Activated CD8-positive, alpha-beta T cell treated with anti-CD3 and anti-CD28 coated beads for 36 hours (primary cell): ENCODE results near the gene EXOC4. TPM values are rescaled to one million over a fixed set of nuclear protein-coding genes. Genes with fewer than 3 reads are reported as not detected.

Experiments
- ATAC-seq: fragments of 200-7000 bp; cut with Tn5 transposase; one replicate; pipeline ENCODE4 v1.10.0; 2021; ENCODE audit warnings: mild to moderate bottlenecking, moderate library complexity
- CTCF ChIA-PET: fragments of 350-600 bp; sonication (Branson Sonifier 250); formaldehyde crosslinking; loops from one replicate; lab custom pipeline; 2021; ENCODE audit warnings: antibody characterized with exemption; lab: Charles Lee
- POLR2A ChIA-PET: fragments of 350-600 bp; sonication (Branson Sonifier 250); formaldehyde crosslinking; loops from one replicate; lab custom pipeline; 2021; ENCODE audit warnings: antibody characterized with exemption; lab: Charles Lee
- DNase-seq: peaks from one replicate; pipeline ENCODE4 v3.0.0-alpha.2; 2020
- H3K27ac Mint-ChIP-seq: one replicate; pipeline ENCODE4 v1.8.0; 2021; ENCODE audit warnings: mild to moderate bottlenecking, mixed read lengths
- H3K27me3 Mint-ChIP-seq: one replicate; pipeline ENCODE4 v1.8.0; 2021; ENCODE audit warnings: mixed read lengths
- H3K36me3 Mint-ChIP-seq: one replicate; pipeline ENCODE4 v1.8.0; 2021; ENCODE audit warnings: low read depth, mixed read lengths
- H3K4me1 Mint-ChIP-seq: one replicate; pipeline ENCODE4 v1.8.0; 2021; ENCODE audit warnings: low read depth, mixed read lengths
- H3K4me3 Mint-ChIP-seq: one replicate; pipeline ENCODE4 v1.8.0; 2021; ENCODE audit warnings: mild to moderate bottlenecking, moderate library complexity, mixed read lengths
- H3K9me3 Mint-ChIP-seq: one replicate; pipeline ENCODE4 v1.8.0; 2021; ENCODE audit warnings: mixed read lengths
- CTCF ChIP-seq: fragments of 200-600 bp; IDR thresholded peaks from one replicate; pipeline ENCODE4 v1.8.0; 2022; ENCODE audit warnings: antibody characterized with exemption, mild to moderate bottlenecking
- intact Hi-C: fragments of 100-400 bp; cut with micrococcal nuclease; formaldehyde crosslinking; loops from one replicate; pipeline ENCODE4 v1.10.0; 2022
- total RNA-seq, 2 experiments: library from RNA; stranded (reverse); gene quantifications; one replicate each; pipeline ENCODE4 v1.2.3, GENCODE V29; 2021

Gene EXOC4
- total RNA-seq, 2 experiments from 2014 or later, result 54.1 to 61.7 TPM

- intact Hi-C loops, result no loop called here
- H3K27me3 Mint-ChIP-seq, result no peaks in the 10 kb centered on the region
- ChIA-PET CTCF (no interaction called here), POLR2A (no interaction called here)
- no peak overlapping the region for H3K27ac Mint-ChIP-seq
- no peak for DNase-seq
- TF ChIP-seq CTCF, result no peak
- peaks cover 33% of the 10 kb centered on the region for H3K36me3 Mint-ChIP-seq
- no peak overlapping the region for H3K4me3 Mint-ChIP-seq
- H3K4me1 Mint-ChIP-seq, result peaks cover 7% of the 10 kb centered on the region
- ATAC-seq, result no peak
- H3K9me3 Mint-ChIP-seq, result no peaks in the 10 kb centered on the region
These were observed 31.2 kb downstream of the EXOC4 start for GRCh38 chr7:133284092-133284491.

GRCh38 chr7:133288970-133289369 is 36.1 kb downstream of the EXOC4 start:
- no peak overlapping the region for H3K4me3 Mint-ChIP-seq
- ATAC-seq (no peak), DNase-seq (no peak)
- H3K36me3 Mint-ChIP-seq, result peaks cover 39% of the 10 kb centered on the region
- no peak for TF ChIP-seq CTCF
- CTCF ChIA-PET, result no interaction called here
- no peaks in the 10 kb centered on the region for H3K27me3 Mint-ChIP-seq
- H3K27ac Mint-ChIP-seq, result no peak overlapping the region
- intact Hi-C loops, result no loop called here
- no peaks in the 10 kb centered on the region for H3K9me3 Mint-ChIP-seq
- H3K4me1 Mint-ChIP-seq, result peaks cover 9% of the 10 kb centered on the region
- POLR2A ChIA-PET, result no interaction called here

GRCh38 chr7:133290041-133290440 is 37.2 kb downstream of the EXOC4 start:
- H3K27ac Mint-ChIP-seq, result no peak overlapping the region
- intact Hi-C loops, result no loop called here
- H3K9me3 Mint-ChIP-seq, result no peaks in the 10 kb centered on the region
- no peak for ATAC-seq
- peaks cover 39% of the 10 kb centered on the region for H3K36me3 Mint-ChIP-seq
- H3K27me3 Mint-ChIP-seq, result no peaks in the 10 kb centered on the region
- TF ChIP-seq CTCF, result no peak
- POLR2A ChIA-PET, result no interaction called here
- CTCF ChIA-PET, result no interaction called here
- no peak overlapping the region for H3K4me3 Mint-ChIP-seq
- H3K4me1 Mint-ChIP-seq, result peaks cover 6% of the 10 kb centered on the region
- no peak for DNase-seq

- Mint-ChIP-seq H3K4me3 (no peak overlapping the region), H3K9me3 (no peaks in the 10 kb centered on the region), H3K4me1 (peaks cover 4% of the 10 kb centered on the region), H3K27me3 (no peaks in the 10 kb centered on the region), H3K27ac (no peak overlapping the region), H3K36me3 (peaks cover 41% of the 10 kb centered on the region)
- ChIA-PET CTCF (no interaction called here), POLR2A (no interaction called here)
- ATAC-seq, result peak; percentile 24
- TF ChIP-seq CTCF, result no peak
- intact Hi-C loops, result no loop called here
- DNase-seq, result peak; percentile 19
These were observed 37.9 kb downstream of the EXOC4 start for GRCh38 chr7:133290676-133291333.

GRCh38 chr7:133292631-133293030 is 39.8 kb downstream of the EXOC4 start:
- Mint-ChIP-seq H3K4me3 (no peak overlapping the region), H3K36me3 (peaks cover 40% of the 10 kb centered on the region), H3K4me1 (peaks cover 4% of the 10 kb centered on the region), H3K27me3 (no peaks in the 10 kb centered on the region), H3K9me3 (no peaks in the 10 kb centered on the region), H3K27ac (no peak overlapping the region)
- ATAC-seq (no peak), DNase-seq (no peak)
- intact Hi-C loops, result no loop called here
- TF ChIP-seq CTCF, result no peak
- CTCF ChIA-PET, result interaction anchor here (0.6 kb wide), 1 partner anchor 18 kb away, joined by 3 read pairs; no protein-coding TSS in a partner anchor
- POLR2A ChIA-PET, result interaction anchor here (0.6 to 0.9 kb wide), 2 partner anchors 35 to 898 kb away, joined by 3 to 6 read pairs; no protein-coding TSS in a partner anchor
